ENCODE measurements around the gene ARSK. TPM values are rescaled to one million over a fixed set of nuclear protein-coding genes. Genes with fewer than 3 reads are reported as not detected.
A peak's percentile ranks its signal among the peaks of the same experiment; 100 is the strongest.

The ARSK gene
- total RNA-seq, 1 donor from 2014 or later: 5.7 TPM

- Histone ChIP-seq H3K27me3 (no peaks in the 10 kb centered on the region), H3K4me3 (no peak overlapping the region), H3K36me3 (peaks cover 57% of the 10 kb centered on the region), H3K4me1 (no peaks in the 10 kb centered on the region), H3K27ac (no peak overlapping the region), H3K9me3 (no peaks in the 10 kb centered on the region)
- no peak for DNase-seq
- ATAC-seq: no peak
- no peak for TF ChIP-seq CTCF (IDR thresholded peaks at IDR 0.05)
- intact Hi-C loops (cut with DNase I): no loop called here
These were observed 23.4 kb upstream of the ARSK start for GRCh38 chr5:95531491-95531890.

- intact Hi-C loops (cut with DNase I): no loop called here
- no peak for TF ChIP-seq CTCF (IDR thresholded peaks at IDR 0.05)
- Histone ChIP-seq H3K27ac (no peak overlapping the region), H3K4me3 (no peak overlapping the region), H3K9me3 (no peaks in the 10 kb centered on the region), H3K27me3 (no peaks in the 10 kb centered on the region), H3K4me1 (no peaks in the 10 kb centered on the region), H3K36me3 (peaks cover 56% of the 10 kb centered on the region)
- no peak for ATAC-seq
- DNase-seq: no peak
These were observed 22.5 kb upstream of the ARSK start for GRCh38 chr5:95532415-95532814.

- Histone ChIP-seq H3K27ac (no peak overlapping the region), H3K4me1 (no peaks in the 10 kb centered on the region), H3K4me3 (no peak overlapping the region), H3K9me3 (no peaks in the 10 kb centered on the region), H3K27me3 (no peaks in the 10 kb centered on the region), H3K36me3 (peaks cover 51% of the 10 kb centered on the region)
- intact Hi-C loops (cut with DNase I): no loop called here
- ATAC-seq: no peak
- no peak for DNase-seq
- no peak for TF ChIP-seq CTCF (IDR thresholded peaks at IDR 0.05)
These were observed 21.8 kb upstream of the ARSK start for GRCh38 chr5:95533106-95533505.

- ATAC-seq: no peak
- H3K4me3 ChIP-seq: no peak overlapping the region
- TF ChIP-seq CTCF (IDR thresholded peaks at IDR 0.05): no peak
- intact Hi-C loops (cut with DNase I): no loop called here
- H3K36me3 ChIP-seq: peaks cover 51% of the 10 kb centered on the region
- H3K27ac ChIP-seq: no peak overlapping the region
- no peaks in the 10 kb centered on the region for H3K4me1 ChIP-seq
- no peak for DNase-seq
- H3K9me3 ChIP-seq: no peaks in the 10 kb centered on the region
- H3K27me3 ChIP-seq: no peaks in the 10 kb centered on the region
These were observed 21.1 kb upstream of the ARSK start for GRCh38 chr5:95533761-95534160.

GRCh38 chr5:95537501-95537900 is 17.4 kb upstream of the ARSK start:
- Histone ChIP-seq H3K27ac (no peak overlapping the region), H3K27me3 (no peaks in the 10 kb centered on the region), H3K9me3 (no peaks in the 10 kb centered on the region), H3K4me3 (no peak overlapping the region), H3K4me1 (no peaks in the 10 kb centered on the region), H3K36me3 (peaks cover 65% of the 10 kb centered on the region)
- intact Hi-C loops (cut with DNase I): no loop called here
- DNase-seq (no peak), ATAC-seq (peak; percentile 43)
- no peak for TF ChIP-seq CTCF (IDR thresholded peaks at IDR 0.05)

GRCh38 chr5:95543017-95543705 is 11.7 kb upstream of the ARSK start:
- peaks cover 89% of the 10 kb centered on the region for H3K36me3 ChIP-seq
- TF ChIP-seq CTCF (IDR thresholded peaks at IDR 0.05): no peak
- ATAC-seq (no peak), DNase-seq (no peak)
- no peak overlapping the region for H3K4me3 ChIP-seq
- no peaks in the 10 kb centered on the region for H3K4me1 ChIP-seq
- intact Hi-C loops (cut with DNase I): no loop called here
- H3K27me3 ChIP-seq: no peaks in the 10 kb centered on the region
- H3K9me3 ChIP-seq: no peaks in the 10 kb centered on the region
- no peak overlapping the region for H3K27ac ChIP-seq
